GM21526 (cell line): ENCODE data around the gene MYPN.
"Not testable (repeated sequence)": the region's sequence is repeated elsewhere in the genome, so short reads cannot be mapped to it uniquely, and the experiment has no call there.

Source experiments
- ATAC-seq: cut with Tn5 transposase; IDR thresholded peaks from one replicate; pipeline ENCODE4 v1.9.1; 2021; ENCODE audit warnings: moderate library complexity; ENCODE audit not compliant: unreplicated experiment, low FRiP score

MYPN gene

DNA sequence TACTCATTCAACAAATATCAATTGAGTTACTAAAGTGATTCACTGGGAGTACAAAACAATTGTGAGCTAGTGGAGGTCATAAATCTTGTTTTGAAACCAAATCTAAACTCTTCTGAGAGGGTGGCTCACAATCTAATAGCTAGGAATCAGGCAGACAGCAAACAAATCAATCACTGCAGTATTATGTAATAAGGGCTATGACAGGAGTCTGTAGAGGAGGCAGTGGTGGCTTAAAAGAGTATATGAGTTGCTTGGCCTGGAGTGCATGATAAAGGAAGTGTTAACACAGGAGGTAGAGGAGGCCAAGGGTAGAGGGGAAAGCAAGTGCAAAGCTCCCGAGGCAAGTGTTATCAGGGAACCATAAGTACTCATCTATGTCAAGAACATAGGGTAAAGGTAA, 16.5 kb downstream of the MYPN start:
- no peak for ATAC-seq

DNA sequence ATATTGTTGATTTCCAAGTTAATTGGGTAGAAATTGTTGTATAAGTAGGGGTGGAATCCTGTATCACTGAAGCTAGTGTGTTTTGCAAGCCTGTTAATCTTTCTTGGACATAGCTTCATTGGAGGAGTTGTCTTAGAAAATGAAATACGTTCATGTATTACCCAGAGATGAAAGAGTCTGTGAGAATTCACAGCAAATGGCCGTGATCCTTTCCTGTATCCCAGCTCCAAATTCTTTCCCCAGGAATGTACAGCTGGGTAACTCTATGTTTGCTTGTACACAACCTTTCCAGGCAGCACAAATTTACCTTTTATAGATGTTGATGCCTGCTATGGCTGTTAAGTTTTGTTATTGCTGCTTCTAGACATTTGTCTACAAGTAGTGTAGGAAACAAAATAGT, 18.7 kb downstream of the MYPN start:
- ATAC-seq: no peak

DNA sequence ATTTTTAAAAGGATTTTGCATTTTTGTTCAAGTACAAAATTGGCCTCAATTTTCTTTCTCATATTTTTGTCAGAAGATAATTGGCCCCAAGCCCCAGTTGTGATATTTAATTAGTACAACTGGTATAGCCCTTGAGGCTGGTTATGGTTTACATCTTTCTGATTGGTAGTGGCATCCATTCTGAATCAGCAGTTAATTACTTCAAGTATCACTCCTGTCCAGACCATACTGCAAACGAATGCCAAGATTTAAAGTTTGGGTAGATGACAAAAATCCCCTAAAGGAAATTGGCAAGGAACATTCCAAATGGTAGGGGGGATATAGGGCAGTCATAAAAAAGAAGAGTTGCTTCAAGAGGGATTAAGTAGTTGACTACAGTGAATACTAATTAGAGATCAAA, 23.1 kb downstream of the MYPN start:
- ATAC-seq: no peak

DNA sequence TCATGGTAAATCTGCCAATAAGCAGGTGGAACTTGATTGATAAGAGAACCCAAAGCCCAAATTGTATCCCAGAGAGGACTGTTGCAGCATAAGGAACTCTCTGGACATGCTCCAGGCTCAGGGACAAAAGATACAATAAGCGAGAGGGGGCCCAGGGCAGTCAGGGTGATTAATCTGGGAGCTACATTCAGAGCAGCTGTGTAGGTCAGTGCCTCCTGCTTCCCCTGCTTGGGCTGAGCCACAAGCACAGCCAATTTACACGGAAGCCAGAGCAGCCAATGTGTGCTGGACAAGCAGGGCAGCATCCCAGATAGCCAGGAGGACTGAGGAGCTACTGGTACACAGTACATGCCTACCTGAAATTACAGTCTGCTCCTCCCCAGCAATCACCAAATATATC, 24.2 kb downstream of the MYPN start:
- ATAC-seq: no peak

DNA sequence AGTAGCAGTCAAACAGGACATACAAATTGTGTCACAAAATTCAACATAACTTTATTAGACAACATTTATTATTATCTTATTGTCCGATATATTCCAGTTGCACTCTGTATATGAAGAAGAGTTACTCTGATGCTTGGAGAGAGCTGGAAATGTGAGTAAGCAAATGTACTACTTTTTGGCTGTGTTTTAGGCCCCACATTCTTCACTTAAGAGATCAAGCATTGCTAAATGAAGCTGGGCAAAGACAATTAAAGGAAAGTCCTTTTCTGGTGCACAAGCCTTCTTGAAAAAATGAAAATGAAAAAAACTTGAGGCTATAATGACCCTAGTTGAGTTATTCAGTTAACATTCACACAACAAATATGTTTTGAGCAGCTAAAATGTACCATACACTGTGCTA, 26.1 kb downstream of the MYPN start:
- ATAC-seq: no peak

DNA sequence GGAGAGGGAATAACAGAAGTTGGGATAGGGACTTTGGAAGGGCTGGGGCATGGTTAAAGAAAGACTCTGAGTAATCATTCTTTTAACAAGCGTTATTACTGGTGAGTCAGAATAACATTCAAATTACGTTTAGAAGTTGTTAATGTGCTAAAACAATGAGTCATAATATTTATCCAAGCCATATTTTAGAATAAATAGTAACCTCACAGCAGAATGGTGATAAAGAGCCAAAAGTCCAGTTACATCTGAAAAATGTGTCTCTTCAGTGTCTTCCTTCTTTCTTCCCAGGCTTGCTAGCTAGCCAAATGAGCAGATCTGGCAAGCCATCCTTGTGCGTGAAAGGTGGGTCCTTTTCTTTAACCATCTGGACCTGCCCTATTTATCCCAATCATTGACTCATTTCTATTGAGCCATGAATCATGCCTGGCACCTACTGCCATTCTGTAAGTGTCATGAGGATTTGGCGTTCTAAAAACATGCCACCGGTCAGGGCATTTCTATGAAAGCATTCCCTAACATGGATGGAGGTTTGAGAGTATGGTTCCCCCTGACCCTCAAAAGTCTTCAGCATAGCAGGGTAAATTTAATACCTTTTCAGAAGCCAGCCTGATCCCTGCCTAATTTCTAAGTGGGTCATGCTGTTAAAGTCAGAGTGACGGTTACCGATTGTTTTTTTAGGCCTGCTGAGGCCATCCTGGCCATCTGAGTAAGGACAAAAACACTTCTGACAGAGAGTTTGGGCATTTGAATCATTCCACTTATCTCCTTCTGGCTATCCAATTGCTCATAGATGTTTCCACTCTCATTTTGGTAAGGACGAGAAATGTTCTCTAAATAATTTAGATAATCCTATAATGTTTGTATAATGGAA, 26.9 kb downstream of the MYPN start:
- ATAC-seq: no peak

DNA sequence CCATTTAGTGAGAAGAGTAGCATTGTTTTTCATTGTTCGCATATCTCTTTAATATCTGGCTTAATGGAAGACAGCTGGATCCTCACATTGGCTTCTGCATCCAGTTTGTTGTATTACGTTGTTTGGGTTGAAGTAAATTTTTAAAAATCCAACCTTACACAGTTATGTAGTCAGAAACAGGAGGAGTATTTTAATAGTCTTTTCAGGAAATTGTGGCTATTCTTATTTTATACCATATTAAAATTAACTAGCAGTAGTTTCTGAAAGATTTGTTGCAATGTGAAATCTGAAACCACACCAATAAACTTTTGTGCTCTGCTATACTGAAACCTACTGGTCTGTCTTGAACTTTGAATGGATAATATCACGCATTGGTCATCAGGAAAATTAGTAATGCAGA, 27.9 kb downstream of the MYPN start:
- no peak for ATAC-seq

DNA sequence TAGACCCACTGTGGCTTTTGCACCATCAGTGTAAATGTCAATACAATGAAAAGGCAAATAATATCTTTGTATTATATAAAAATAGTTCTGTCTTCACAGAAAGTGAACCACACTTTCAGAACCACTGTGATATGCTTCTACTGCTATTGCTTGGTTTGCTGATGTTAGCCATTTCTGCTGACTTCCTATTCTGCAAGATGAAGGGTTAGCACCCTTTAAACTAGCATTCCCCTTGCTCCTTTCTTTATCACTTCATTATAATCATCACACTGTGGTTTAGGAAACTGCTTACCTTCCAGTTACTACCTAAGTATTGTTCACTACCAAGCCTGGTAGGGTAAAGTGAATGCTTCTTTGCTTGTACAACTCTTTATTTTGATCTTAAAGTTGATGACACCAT, 29.2 kb downstream of the MYPN start:
- no peak for ATAC-seq

DNA sequence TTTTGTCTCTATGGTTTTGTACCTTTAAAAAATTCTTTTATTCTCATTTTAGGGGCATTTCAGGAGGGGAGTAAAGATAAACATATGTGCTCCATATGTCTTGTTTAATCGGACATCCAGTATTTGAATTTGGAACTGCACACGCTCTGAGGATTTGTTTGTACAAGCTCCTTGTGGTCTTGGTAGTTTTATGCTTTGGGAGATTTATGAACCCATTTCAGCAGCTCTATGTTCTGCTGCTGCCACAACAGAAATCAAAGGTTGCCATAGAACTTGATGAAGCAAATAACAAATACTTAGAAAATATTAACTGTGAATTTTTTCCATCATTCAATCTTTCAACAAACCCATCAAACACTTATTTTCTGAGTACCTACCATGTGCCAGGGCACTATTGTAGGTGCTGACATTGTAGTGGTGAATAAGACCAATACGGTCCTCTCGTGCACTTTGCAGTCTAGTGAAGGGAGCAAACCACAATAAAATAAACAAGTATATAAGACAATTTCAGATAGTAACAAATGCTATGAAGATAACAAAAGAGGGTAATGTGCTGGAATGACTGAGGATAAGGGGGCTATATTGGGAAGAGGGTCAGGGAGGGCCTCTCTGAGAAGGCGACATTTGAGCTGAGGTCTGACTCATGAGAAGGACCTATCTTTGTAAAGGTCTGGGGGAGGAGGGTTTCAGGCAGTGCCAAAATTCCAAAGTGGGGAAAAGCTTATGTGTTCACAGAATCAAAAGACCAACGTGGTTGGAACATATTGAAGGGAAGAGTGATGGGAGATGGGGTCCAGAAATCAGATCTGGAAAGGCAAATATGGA, 30.4 kb downstream of the MYPN start:
- ATAC-seq: no peak

DNA sequence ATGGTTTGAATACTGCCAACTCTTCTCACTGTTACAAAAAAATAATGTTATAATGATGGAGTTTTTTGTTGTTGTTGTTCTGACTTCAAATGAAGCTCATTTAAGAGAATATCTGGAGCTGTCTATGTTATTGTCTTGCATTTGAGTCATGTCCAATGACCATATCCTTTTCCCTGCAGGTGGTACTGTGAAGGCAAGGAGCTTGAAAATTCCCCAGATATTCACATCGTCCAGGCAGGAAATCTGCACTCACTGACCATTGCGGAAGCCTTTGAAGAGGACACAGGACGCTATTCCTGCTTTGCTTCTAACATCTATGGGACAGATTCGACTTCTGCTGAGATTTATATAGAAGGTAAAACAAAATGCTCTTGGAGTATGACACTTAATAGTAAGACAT, 33.5 kb downstream of the MYPN start:
- ATAC-seq: no peak

DNA sequence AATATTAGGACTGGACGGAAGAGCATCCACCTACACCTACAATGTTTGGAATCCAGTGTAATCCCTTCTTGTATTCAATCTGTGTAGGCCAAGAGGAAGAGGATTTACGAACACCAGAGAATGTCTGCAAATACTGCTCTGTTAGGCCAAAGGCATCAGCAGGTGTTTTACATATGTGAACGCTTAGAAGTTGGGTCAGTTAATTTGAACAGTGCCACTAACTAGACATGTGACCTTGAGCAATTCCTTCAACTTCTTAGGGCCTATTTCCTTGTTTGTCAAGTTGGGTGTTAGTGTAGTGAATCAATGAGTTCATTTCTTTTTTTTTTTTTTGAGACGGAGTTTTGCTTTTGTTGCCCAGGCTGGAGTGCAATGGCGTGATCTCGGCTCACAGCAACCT, 35.4 kb downstream of the MYPN start:
- ATAC-seq: no peak

DNA sequence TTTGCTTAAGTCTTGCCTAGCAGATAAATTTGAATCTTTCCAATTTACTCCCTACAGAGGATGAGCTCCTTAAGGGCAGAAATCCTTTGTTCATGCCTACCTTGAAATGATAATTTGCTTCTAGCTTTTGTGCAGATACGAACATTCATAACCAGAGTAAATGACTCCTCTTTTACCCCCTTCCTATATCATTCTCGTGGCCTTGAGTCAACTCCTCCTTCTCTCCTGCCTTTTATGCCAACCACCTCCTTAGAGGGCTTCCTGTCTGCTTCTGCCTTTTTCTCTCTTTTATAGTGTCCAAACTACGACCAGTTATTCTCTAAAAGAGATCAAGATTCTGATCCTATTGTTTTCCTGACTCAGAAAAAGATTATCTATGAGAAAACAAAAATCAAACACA, 36.4 kb downstream of the MYPN start:
- no peak for ATAC-seq

DNA sequence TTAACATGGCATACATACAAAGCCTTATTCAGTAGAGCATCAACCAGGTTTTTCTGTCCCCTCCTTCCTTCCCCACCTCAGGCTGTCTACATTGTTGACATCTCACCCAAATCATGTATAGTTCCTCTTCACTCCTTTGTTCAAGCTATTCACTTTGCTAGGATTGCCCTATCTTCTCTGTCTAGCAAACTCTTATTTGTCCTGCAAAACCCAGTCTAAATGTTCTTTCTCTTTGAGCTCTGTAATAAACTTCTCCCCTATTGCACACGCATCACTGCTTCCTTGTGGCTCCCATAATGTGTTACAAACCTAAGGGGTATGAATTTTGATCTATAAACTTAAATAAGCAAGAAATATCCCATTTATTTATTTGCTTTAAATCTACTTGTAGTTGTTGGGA, 36.8 kb downstream of the MYPN start:
- ATAC-seq: no peak

DNA sequence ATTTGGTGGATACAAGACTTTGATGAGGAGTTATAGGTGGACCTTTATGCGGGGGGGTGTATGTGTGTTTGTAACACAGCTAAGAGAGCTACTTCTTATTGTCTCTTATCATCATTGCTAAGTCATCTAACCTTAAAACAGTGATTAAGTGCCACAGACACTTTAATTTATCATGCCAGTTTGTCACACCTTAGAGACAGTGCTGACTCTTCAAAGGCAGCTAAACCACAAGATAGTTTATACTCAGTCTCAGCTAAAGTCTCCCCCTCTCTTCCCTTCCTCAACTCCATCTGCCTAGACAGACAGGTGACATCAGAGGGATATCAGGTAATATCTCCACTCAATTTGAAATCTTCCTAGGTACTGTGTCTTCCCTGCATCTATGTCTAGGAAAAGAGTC, 42.2 kb downstream of the MYPN start:
- ATAC-seq: no peak

DNA sequence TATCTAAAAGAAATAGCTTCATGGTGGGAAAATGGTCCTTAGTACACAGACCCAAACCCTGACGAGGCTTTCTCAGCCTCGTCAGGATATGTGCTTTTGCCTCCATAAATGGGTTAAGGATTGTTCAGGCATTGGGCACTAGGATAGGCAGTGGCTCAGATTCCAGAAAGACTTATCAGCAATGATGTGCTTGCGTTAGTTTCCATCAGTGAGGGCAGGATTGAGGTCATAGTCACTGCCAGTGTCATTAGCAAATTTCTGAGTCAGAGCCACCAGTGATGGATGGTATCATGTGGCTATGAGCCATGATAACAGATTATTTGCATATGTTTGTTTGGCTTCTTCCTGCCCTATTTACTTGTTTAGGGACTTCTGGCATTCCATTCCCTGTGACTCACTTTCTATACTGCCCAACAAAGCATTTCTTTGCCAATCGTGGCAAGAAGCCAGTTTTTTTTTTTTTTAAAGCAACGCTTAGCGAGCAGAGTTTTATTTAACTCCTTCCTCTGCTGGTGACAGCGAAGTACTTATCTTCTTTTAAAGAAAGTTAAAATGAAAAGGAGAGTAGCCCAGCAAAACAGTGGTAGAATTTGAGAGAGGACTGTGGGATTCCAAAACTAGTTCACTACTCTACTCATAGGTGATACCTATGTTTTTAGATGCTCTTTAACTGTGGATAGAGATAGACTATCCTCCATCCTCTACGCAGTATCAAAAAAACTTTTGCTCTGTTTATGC, 44.4 kb downstream of the MYPN start:
- no peak for ATAC-seq

DNA sequence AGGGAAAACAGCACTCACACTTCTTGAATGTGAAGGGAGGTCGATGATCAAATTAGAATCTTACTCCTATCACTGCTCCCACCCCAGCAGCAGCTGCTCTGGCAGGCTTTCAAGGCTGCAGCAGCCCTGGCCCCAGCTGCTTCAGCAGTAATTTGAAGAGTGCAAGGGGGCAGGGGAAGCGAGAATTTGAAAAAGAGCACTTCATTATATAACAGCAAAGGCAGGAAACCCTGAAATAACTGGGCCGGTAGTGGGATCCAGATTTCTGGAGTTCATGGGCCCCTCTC, 44.9 kb downstream of the MYPN start:
- ATAC-seq: no peak

DNA sequence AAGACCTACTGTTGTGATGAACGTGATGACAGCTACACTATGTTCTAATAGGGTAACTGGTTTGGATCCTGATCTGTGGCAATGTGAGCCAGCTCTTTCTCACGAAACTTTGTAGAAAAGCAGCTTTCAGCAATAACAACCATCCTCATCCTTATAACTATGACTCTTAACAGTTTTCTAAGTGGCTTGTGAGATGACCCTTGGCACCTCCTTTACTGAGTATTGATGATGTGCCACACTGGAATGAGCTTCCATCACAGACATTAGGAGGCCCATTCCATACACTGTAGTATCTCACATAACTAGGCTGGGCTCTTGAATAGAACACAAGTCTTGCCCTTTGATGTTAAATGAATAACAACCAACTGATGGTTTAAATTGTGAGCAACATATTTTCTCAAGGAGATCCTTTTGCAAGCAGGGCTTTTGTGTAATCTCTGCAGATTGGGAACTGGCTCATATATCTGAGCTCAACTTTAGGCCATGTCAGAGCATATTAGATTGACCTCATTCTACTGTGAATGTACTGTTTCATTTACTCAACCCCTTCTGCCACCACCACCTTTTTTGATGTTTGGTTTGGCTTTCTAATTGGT, 46.4 kb downstream of the MYPN start:
- ATAC-seq: no peak

DNA sequence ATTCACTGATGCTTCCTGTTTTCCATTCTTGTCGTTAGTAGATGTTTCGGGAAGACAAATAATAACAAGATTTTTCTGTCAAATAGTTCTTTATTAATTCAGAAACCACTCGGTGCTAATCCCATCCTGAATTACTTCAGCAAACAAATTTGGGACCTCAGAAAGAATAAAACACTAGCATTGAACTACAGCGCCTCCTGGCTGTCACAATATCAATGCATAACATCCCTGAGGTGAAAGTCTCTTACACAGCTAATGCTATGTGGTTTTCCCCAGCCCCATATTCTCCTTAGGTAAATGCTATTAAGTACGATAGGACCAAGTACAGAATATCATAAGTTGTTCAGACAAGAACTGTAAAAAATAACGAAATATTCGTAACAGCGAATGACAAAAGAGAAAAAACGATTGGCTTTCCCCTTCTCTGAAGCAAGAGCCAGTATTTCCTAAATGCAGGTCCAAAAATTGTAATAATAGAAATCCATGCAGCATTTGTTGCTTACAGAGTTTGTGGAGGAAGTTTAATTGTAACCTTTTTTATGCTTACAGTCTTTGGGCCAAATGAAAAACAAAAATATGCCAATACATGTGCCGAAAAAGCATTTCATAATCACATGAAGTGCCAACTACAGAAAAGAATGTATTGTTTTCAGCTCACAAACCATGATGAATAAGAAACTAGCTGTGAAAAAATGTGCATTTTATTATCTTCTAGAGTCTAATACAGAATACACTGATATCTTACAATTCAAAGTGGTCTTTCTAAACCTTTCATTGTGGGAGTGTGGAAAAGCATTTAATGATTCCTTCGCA, 47.3 kb downstream of the MYPN start:
- ATAC-seq: no peak

DNA sequence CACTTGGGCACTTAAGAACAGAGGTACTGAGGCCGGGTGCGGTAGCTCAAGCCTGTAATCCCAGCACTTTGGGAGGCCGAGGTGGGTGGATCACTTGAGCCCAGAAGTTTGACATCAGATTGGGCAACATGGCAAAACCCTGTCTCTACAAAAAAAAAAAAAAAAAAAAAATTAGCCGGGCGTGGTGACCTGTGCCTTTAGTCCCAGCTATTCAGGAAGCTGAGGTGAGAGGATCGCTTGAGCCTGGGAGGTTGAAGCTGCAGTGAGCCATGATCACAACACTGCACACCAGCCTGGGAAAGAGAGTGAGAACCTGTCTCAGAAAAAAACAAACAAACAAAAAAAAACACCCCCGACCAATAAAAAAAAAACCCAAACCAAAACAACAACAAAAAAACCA, 48.2 kb downstream of the MYPN start:
- not testable (repeated sequence) for ATAC-seq

DNA sequence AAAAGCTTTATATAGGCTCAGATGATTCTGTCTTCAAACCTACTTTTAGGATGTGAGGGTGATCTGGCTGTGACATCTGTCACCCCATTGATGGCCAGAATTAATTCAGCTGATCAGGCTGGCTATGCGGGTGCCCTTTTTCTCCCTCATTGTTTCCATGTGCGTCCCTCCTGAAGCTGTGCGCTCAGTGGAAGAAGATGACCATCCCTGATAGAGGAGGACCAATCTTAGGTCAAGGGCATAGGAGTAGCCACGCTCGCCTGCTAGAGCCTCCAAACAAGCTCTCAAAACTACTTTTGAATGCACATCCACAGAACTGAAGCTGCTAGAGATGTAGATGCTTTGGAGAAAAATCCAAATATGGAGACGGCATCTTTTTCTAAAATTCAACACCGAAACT, 48.7 kb downstream of the MYPN start:
- ATAC-seq: no peak
